Measurements from ENCODE around the gene DSPP.

The DSPP gene

GRCh38 chr4:87632469-87632868 is 24.1 kb downstream of the DSPP start:
- no peak for DNase-seq

DNA sequence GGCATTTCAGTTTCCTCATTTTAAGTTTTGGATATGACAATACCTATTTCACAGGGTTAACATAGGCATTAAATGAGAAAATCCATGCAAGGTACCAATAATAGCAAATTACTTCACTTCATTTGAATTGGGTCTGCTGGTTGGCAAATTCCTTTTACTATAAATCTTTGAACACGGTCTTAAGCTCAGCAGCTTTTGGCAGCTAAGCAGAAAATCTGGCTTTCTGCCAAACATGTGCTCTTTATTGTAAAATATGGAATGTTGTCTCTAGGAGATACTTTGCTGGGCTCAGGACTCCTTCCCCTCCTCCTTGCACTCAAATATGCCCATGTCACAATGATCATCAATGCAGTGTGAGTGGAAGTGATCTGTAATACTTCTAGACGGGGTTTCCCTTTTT is 24.9 kb downstream of the DSPP start:
- DNase-seq, result peak; percentile 4 to 69 (median 48)

GRCh38 chr4:87644286-87644685 is 36.0 kb downstream of the DSPP start:
- DNase-seq, result no peak

GRCh38 chr4:87649980-87650379 is 41.7 kb downstream of the DSPP start, which contains the start of gene DMP1:
DMP1 (plus strand) TSS chr4:87650280; CDS start chr4:87656493, 6,213 bp downstream.
- DNase-seq, result no peak

DNA sequence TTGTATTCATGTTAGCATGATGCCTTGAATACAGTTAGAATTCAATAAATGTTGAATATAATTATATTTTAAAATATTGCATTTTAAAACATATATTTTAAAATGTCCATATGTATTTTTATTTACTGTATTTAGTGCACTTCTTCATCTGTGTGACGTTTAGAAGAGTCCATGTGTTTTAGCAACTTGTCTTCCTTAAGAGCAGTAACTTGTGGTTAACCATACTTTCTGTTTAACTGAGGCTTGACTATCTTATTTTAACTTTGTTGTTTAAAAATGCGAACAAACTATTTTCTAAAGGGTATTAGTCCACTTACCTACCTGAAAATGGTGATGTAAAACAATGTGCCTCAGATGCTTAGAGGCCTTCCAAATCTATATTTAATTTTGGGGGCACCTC is 42.6 kb downstream of the DSPP start:
- DNase-seq, result no peak

GRCh38 chr4:87651941-87652340 is 43.6 kb downstream of the DSPP start:
- no peak for DNase-seq

- DNase-seq, result no peak
Observed at GRCh38 chr4:87654487-87655044, 46.2 kb downstream of the DSPP start.

DNA sequence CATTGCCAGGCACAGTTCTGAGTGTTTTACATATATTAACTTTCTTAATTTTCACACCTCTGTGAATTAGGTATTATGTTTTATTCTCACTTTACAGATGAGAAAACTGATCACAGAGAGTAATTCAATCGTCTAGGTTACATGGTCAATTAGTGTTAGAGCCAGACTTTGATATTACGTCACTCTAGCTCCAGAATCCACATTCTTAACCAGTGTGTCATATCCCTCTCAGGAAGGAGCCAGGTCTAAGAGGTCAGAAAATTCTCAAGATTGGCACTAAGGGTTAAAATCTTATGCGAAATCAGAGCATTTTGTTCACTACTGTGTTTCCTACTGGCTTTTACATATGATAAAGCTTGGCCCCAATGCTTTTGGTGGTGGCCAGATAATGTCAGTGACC is 49.2 kb downstream of the DSPP start:
- DNase-seq, result no peak

DNA sequence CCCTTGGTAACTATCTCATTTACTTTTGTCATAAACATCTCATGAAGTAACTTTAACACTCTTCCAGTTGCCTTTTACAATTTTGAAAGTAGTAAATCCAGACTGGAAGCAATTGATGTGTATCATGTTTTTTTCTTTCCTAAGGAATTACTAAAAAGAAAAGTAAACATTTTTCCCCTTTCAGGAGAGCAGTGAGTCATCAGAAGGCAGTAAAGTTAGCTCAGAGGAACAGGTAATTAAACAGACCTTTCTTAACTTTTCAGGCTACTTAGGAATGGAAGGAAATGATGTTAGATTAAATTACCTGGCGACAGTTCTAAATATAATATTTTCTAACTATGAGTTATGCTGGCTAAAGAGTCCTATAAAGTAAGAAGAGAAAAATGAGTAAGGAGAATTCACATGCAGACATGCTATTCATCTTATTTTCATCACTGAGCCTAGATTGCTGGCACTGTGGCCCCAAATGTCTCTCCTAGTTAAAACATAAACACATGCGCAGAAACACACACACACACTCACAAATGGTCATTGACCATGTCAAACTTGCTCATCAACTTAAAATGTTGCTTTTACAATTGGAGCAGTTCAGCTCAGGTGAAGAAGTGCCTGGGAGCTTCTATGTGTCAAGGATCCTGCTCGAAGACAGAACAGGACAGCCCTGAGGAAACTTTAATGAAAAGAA is 51.1 kb downstream of the DSPP start:
- no peak for DNase-seq

DNA sequence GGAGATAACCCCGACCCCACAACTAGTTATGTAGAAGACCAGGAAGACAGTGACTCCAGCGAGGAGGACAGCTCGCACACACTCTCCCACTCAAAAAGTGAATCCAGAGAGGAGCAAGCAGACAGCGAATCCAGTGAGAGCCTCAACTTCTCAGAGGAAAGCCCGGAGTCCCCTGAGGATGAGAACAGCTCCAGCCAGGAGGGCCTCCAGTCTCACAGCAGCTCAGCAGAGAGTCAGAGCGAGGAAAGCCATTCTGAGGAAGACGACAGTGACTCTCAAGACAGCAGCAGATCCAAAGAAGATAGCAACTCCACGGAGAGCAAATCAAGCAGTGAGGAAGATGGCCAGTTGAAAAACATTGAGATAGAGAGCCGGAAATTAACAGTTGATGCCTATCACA is 54.5 kb downstream of the DSPP start:
- DNase-seq, result no peak
